HCT116 (cell line): ENCODE results near the gene RNASE8. TPM values are rescaled to one million over a fixed set of nuclear protein-coding genes. Genes with fewer than 3 reads are reported as not detected.
A peak's percentile ranks its signal among the peaks of the same experiment; 100 is the strongest.

Source experiments
- ATAC-seq: fragments of 200-7000 bp; cut with Tn5 transposase; 2 replicates; pipeline ENCODE4 v1.9.1; 2020; ENCODE audit warnings: mild to moderate bottlenecking, moderate library complexity
- BruUV-seq: library from RNA; stranded (reverse); fragments of 400-500 nt; replicated peaks from 2 replicates; lab custom pipeline; 2021; lab: Mats Ljungman, UMichigan
- CTCF ChIA-PET: fragments of 300-600 bp; sonication (Branson Sonifier 250); formaldehyde crosslinking; loops from one replicate; lab custom pipeline; 2021; ENCODE audit warnings: antibody characterized with exemption; lab: Charles Lee
- POLR2A ChIA-PET: fragments of 300-600, 350-600 bp; sonication (Branson Sonifier 250); formaldehyde crosslinking; loops from one replicate; lab custom pipeline; 2021; ENCODE audit warnings: antibody characterized with exemption; lab: Charles Lee
- RAD21 ChIA-PET, 2 experiments: fragments of 300-600 bp; sonication (Branson Sonifier 250); formaldehyde crosslinking; loops; one replicate each; lab custom pipeline; 2023; ENCODE audit warnings: low total read pairs in 2 of 2; ENCODE audit not compliant: uncharacterized antibody in 2 of 2, unreplicated experiment in 2 of 2, low non-redundant PET in 1 of 2; lab: Charles Lee
- DNase-seq: peaks from one replicate; pipeline ENCODE4 v3.0.0-alpha.2; 2010; ENCODE audit warnings: low read depth, low spot score
- H2AFZ ChIP-seq: fragments of 200-600 bp; shearing (Covaris generic), sonication (generic); 2 replicates; pipeline ENCODE4 v1.6.1; 2017; ENCODE audit warnings: low read depth, mixed run types, mixed read lengths, antibody characterized with exemption, low read length; ENCODE audit not compliant: poor library complexity, severe bottlenecking
- H3K27ac ChIP-seq: 2 replicates; pipeline ENCODE4 v1.5.1; 2012; ENCODE audit warnings: low read depth, low read length
- H3K27me3 ChIP-seq: fragments of 200-600 bp; sonication (generic); 2 replicates; pipeline ENCODE4 v1.6.1; 2016; ENCODE audit warnings: mixed run types, low read length, mixed read lengths; ENCODE audit not compliant: insufficient read depth
- H3K36me3 ChIP-seq, 2 experiments: fragments of 200-500 bp in 1 of 2; fragments of 200-600 bp in 1 of 2; sonication (Bioruptor generic) in 1 of 2; sonication (generic) in 1 of 2; 2 replicates each; pipeline versions ENCODE4 v1.5.1 to v1.6.1; 2014 to 2016; ENCODE audit warnings: low read length in 2 of 2, inconsistent platforms in 1 of 2, mixed read lengths in 1 of 2, mixed run types in 1 of 2; ENCODE audit not compliant: insufficient read depth in 2 of 2, control insufficient read depth in 1 of 2
- H3K4me1 ChIP-seq, 2 experiments: fragments of 200-600 bp in 1 of 2; sonication (generic) in 1 of 2; 2 replicates each; pipeline versions ENCODE4 v1.5.1 to v1.6.1; 2012 to 2017; ENCODE audit warnings: low read length in 2 of 2, inconsistent platforms in 1 of 2, mild to moderate bottlenecking in 1 of 2, mixed read lengths in 1 of 2, mixed run types in 1 of 2, moderate library complexity in 1 of 2; ENCODE audit not compliant: insufficient read depth in 2 of 2, control insufficient read depth in 1 of 2
- H3K4me2 ChIP-seq: fragments of 200-600 bp; sonication (generic); 2 replicates; pipeline ENCODE4 v1.6.1; 2017; ENCODE audit warnings: mixed run types, low read length, mixed read lengths
- H3K4me3 ChIP-seq, 2 experiments: fragments of 200-600 bp in 1 of 2; sonication (generic) in 1 of 2; replicated peaks in 1 of 2; 2 replicates each; pipeline ENCODE4 v1.5.1; 2011 to 2016; ENCODE audit warnings: low read length in 2 of 2, control low read depth in 1 of 2, low read depth in 1 of 2, mild to moderate bottlenecking in 1 of 2, mixed read lengths in 1 of 2, mixed run types in 1 of 2
- H3K79me2 ChIP-seq: fragments of 200-600 bp; sonication (generic); 2 replicates; pipeline ENCODE4 v1.6.1; 2017; ENCODE audit warnings: mild to moderate bottlenecking, mixed run types, low read length, moderate library complexity, mixed read lengths; ENCODE audit not compliant: insufficient read depth
- H3K9ac ChIP-seq: fragments of 200-600 bp; sonication (generic); 2 replicates; pipeline ENCODE4 v1.6.1; 2016; ENCODE audit warnings: low read length, mixed read lengths
- H3K9me2 ChIP-seq: fragments of 200-600 bp; sonication (generic), shearing (Covaris generic); 2 replicates; pipeline ENCODE4 v1.6.1; 2017; ENCODE audit warnings: mixed run types, mild to moderate bottlenecking, moderate library complexity; ENCODE audit not compliant: insufficient read depth
- H3K9me3 ChIP-seq, 2 experiments: fragments of 200-500 bp in 1 of 2; fragments of 200-600 bp in 1 of 2; sonication (Bioruptor generic) in 1 of 2; sonication (generic) in 1 of 2; 2 replicates each; pipeline ENCODE4 v1.6.1; 2014 to 2017; ENCODE audit warnings: low read length in 2 of 2, mixed read lengths in 2 of 2, inconsistent platforms in 1 of 2, low read depth in 1 of 2, mild to moderate bottlenecking in 1 of 2, mixed run types in 1 of 2, moderate library complexity in 1 of 2; ENCODE audit not compliant: control insufficient read depth in 1 of 2, insufficient read depth in 1 of 2
- H4K20me1 ChIP-seq: fragments of 200-600 bp; sonication (generic), shearing (Covaris generic); 2 replicates; pipeline ENCODE4 v1.6.1; 2017; ENCODE audit warnings: mixed run types, mild to moderate bottlenecking, moderate library complexity; ENCODE audit not compliant: insufficient read depth
- CBX3 ChIP-seq: IDR thresholded peaks from 2 replicates; pipeline ENCODE4 v1.6.1; 2012; ENCODE audit warnings: low read depth
- CTCF ChIP-seq, 3 experiments: fragments of 200-600 bp in 1 of 3; sonication (generic) in 1 of 3; IDR thresholded peaks in 2 of 3; conservative IDR thresholded peaks in 1 of 3; 2 replicates each; pipeline ENCODE4 v1.5.1; 2012 to 2017; ENCODE audit warnings: low read depth in 2 of 3, low read length in 2 of 3, antibody characterized with exemption in 1 of 3, borderline replicate concordance in 1 of 3, control low read depth in 1 of 3, mild to moderate bottlenecking in 1 of 3, mixed read lengths in 1 of 3, mixed run types in 1 of 3, moderate library complexity in 1 of 3; ENCODE audit not compliant: insufficient read depth in 1 of 3
- POLR2AphosphoS5 ChIP-seq: IDR thresholded peaks from 2 replicates; pipeline ENCODE4 v1.6.1; 2011; ENCODE audit warnings: mild to moderate bottlenecking, low read depth, low read length, moderate library complexity
- RAD21 ChIP-seq: IDR thresholded peaks from 2 replicates; pipeline ENCODE4 v1.6.1; 2012; ENCODE audit warnings: low read depth, mild to moderate bottlenecking
- SP1 ChIP-seq: IDR thresholded peaks from 2 replicates; pipeline ENCODE4 v1.6.1; 2012; ENCODE audit warnings: low read depth
- SRF ChIP-seq: IDR thresholded peaks from 2 replicates; pipeline ENCODE4 v1.6.1; 2012; ENCODE audit warnings: low read depth
- ZBTB33 ChIP-seq: IDR thresholded peaks from 2 replicates; pipeline ENCODE4 v1.6.1; 2011; ENCODE audit warnings: mild to moderate bottlenecking, low read length, moderate library complexity; ENCODE audit not compliant: insufficient replicate concordance; ENCODE audit errors: extremely low read depth
- ZNF274 ChIP-seq: fragments of 200-500 bp; sonication (Bioruptor generic); IDR thresholded peaks from 2 replicates; pipeline ENCODE4 v1.6.1; 2014; ENCODE audit warnings: mild to moderate bottlenecking, low read depth, low read length, inconsistent platforms
- intact Hi-C: fragments of 100-400 bp; cut with micrococcal nuclease; formaldehyde crosslinking; loops from 2 replicates; pipeline ENCODE4 v1.10.0; 2022
- total RNA-seq: library from RNA; stranded (reverse); gene quantifications from one replicate; pipeline ENCODE4 v1.2.1, GENCODE V29; 2021; ENCODE audit not compliant: unreplicated experiment

RNASE8 gene
- total RNA-seq, 1 experiment from 2014 or later: not detected

- H3K4me2 ChIP-seq: peak overlapping the region; percentile 97
- H3K9me2 ChIP-seq: no peaks in the 10 kb centered on the region
- H4K20me1 ChIP-seq: no peaks in the 10 kb centered on the region
- H3K9me3 ChIP-seq: no peaks in the 10 kb centered on the region
- H3K9ac ChIP-seq: no peak overlapping the region
- peaks cover 7 to 28% of the 10 kb centered on the region in 2 experiments for H3K4me1 ChIP-seq
- RAD21 ChIA-PET: interaction anchor here (0.7 to 1.5 kb wide), 6 partner anchors 19 to 54 kb away, joined by 3 to 16 read pairs (median 4); no protein-coding TSS in a partner anchor
- intact Hi-C loops: loop anchor here (1.0 to 2.0 kb wide), 3 partner anchors 24 to 68 kb away; no protein-coding TSS in a partner anchor
- CTCF ChIA-PET: interaction anchor here (0.6 to 3.2 kb wide), 21 partner anchors 12 to 488 kb away, joined by 3 to 59 read pairs (median 4); partner anchors contain the start of gene ZNF219
- ATAC-seq: peak; percentile 64
- peak; percentile 36 for DNase-seq
- H3K79me2 ChIP-seq: no peaks in the 10 kb centered on the region
- H3K27ac ChIP-seq: no peak overlapping the region
- no peaks in the 10 kb centered on the region for H3K36me3 ChIP-seq
- no peak for TF ChIP-seq ZNF274
- TF ChIP-seq CTCF (IDR thresholded peaks at IDR 0.05 in 2 of 3, conservative IDR thresholded peaks at IDR 0.05 in 1 of 3; ENCODE audit: borderline replicate concordance in 1 of 3, insufficient read depth in 1 of 3, low read depth in 2 of 3, low read length in 2 of 3): peak; percentile 63 to 88 (median 65)
- no peak for TF ChIP-seq POLR2AphosphoS5
- TF ChIP-seq CBX3: no peak
- TF ChIP-seq SP1: no peak
- TF ChIP-seq RAD21: peak; percentile 82
- no peak for TF ChIP-seq SRF
- TF ChIP-seq ZBTB33: no peak
- no peak overlapping the region for H3K4me3 ChIP-seq
- H3K27me3 ChIP-seq: 0 out of 2 replicates have a peak, but pooled peaks cover 4% of the 10 kb centered on the region
- no TSS peak for BruUV-seq
- H2AFZ ChIP-seq: peak overlapping the region; percentile 83
- POLR2A ChIA-PET: interaction anchor here (0.8 to 2.6 kb wide), 3 partner anchors 31 to 36 kb away, joined by 3 to 14 read pairs (median 4); no protein-coding TSS in a partner anchor
Measured at GRCh38 chr14:21068521-21069387, 11.1 kb downstream of the RNASE8 start.
